Lower leg skin (tissue), 4 donors: ENCODE results near the gene TMED9. TPM values are rescaled to one million over a fixed set of nuclear protein-coding genes. Genes with fewer than 3 reads are reported as not detected.
"Not testable (repeated sequence)": the region's sequence is repeated elsewhere in the genome, so short reads cannot be mapped to it uniquely, and the experiment has no call there.

ENCODE experiments used
- DNase-seq, 2 donors: peaks; one replicate each; pipeline ENCODE4 v3.0.0-alpha.2; 2019; ENCODE audit warnings: low spot score in 2 of 2
- H3K4me3 ChIP-seq: fragments of 200-600 bp; sonication (generic); 2 replicates; pipeline ENCODE4 v1.5.1; 2017; ENCODE audit warnings: mild to moderate bottlenecking, low read depth; ENCODE audit not compliant: poor library complexity, severe bottlenecking
- CTCF ChIP-seq, 3 donors: fragments of 450-650 bp; IDR thresholded peaks; one replicate each; pipeline ENCODE4 v1.5.1; 2016; ENCODE audit warnings: antibody characterized with exemption in 3 of 3, mild to moderate bottlenecking in 3 of 3, moderate library complexity in 2 of 3
- POLR2A ChIP-seq, 2 donors: fragments of 450-650 bp; IDR thresholded peaks; one replicate each; pipeline ENCODE4 v1.6.1; 2016 to 2017; ENCODE audit warnings: antibody characterized with exemption in 2 of 2, mild to moderate bottlenecking in 1 of 2, moderate library complexity in 1 of 2
- WGBS, 2 donors: methylation state at CpG; one replicate each; pipeline ENCODE4 v1.1.5; 2018; 5-methylcytosine and 5-hydroxymethylcytosine counted together
- intact Hi-C: fragments of 100-400 bp; cut with DNase I; formaldehyde crosslinking; loops from one replicate; pipeline ENCODE4 v1.15.0; 2023; ENCODE audit warnings: low total_unique reads
- total RNA-seq, 4 donors: library from RNA; depleted of rRNA; stranded (reverse); fragments of >200 nt; gene quantifications; one replicate each; pipeline ENCODE4 v1.1.0, GENCODE V29; 2016

The TMED9 gene
- total RNA-seq, 4 donors from 2014 or later, result 70.4 to 95.7 (median 80.4) TPM

GRCh38 chr5:177555228-177555627 lies 36.8 kb upstream of the TMED9 start:
- no peak overlapping the region for H3K4me3 ChIP-seq
- TF ChIP-seq POLR2A (IDR thresholded peaks at IDR 0.05) (no peak), CTCF (IDR thresholded peaks at IDR 0.05) (no peak)
- 93 to 96% methylated on average over 2 of the region's 2 CpGs for WGBS, 2 donors
- intact Hi-C loops, result loop anchor here (5.0 kb wide), 1 partner anchor 577 kb away; the partner anchor contains the start of gene RMND5B
- no peak for DNase-seq

GRCh38 chr5:177555665-177556064 lies 36.3 kb upstream of the TMED9 start:
- no peak for DNase-seq
- WGBS, 2 donors, result 94% methylated on average over 5 of the region's 5 CpGs
- TF ChIP-seq CTCF (IDR thresholded peaks at IDR 0.05) (no peak), POLR2A (IDR thresholded peaks at IDR 0.05) (no peak)
- H3K4me3 ChIP-seq, result no peak overlapping the region
- intact Hi-C loops, result loop anchor here (5.0 kb wide), 1 partner anchor 577 kb away; the partner anchor contains the start of gene RMND5B

- no peak for DNase-seq
- intact Hi-C loops, result loop anchor here (5.0 kb wide), 1 partner anchor 575 kb away; the partner anchor contains the start of gene RMND5B
- WGBS, 2 donors, result 44 to 48% methylated on average over 4 of the region's 4 CpGs
- no peak overlapping the region for H3K4me3 ChIP-seq
- TF ChIP-seq POLR2A (IDR thresholded peaks at IDR 0.05) (no peak), CTCF (IDR thresholded peaks at IDR 0.05) (no peak)
Observed at GRCh38 chr5:177557041-177557647, 34.9 kb upstream of the TMED9 start.

- no peak for DNase-seq
- TF ChIP-seq CTCF (IDR thresholded peaks at IDR 0.05) (no peak), POLR2A (IDR thresholded peaks at IDR 0.05) (no peak)
- WGBS, 2 donors, result 84 to 91% methylated on average over 5 of the region's 5 CpGs
- no peak overlapping the region for H3K4me3 ChIP-seq
- intact Hi-C loops, result loop anchor here (5.0 kb wide), 1 partner anchor 575 kb away; the partner anchor contains the start of gene RMND5B
Observed at GRCh38 chr5:177557796-177558195, 34.2 kb upstream of the TMED9 start.

GRCh38 chr5:177559446-177559941 lies 32.5 kb upstream of the TMED9 start:
- DNase-seq, result not testable (repeated sequence)

GRCh38 chr5:177565046-177565445 lies 27.0 kb upstream of the TMED9 start:
- intact Hi-C loops, result no loop called here
- no peak for TF ChIP-seq POLR2A (IDR thresholded peaks at IDR 0.05)
- TF ChIP-seq CTCF (IDR thresholded peaks at IDR 0.05), result no peak
- DNase-seq, result no peak
- H3K4me3 ChIP-seq, result no peak overlapping the region
- WGBS, 2 donors, result 75 to 76% methylated on average over 8 of the region's 8 CpGs

More at GRCh38 chr5:177559446-177559941, 32.5 kb upstream of the TMED9 start:
- 22 to 23% methylated on average over 8 of the region's 8 CpGs for WGBS, 2 donors
- intact Hi-C loops, result loop anchor here (5.0 kb wide), 1 partner anchor 573 kb away; the partner anchor contains the start of gene RMND5B
- not testable (repeated sequence) for H3K4me3 ChIP-seq
